Measurements from ENCODE around the gene EVPL.

DNA sequence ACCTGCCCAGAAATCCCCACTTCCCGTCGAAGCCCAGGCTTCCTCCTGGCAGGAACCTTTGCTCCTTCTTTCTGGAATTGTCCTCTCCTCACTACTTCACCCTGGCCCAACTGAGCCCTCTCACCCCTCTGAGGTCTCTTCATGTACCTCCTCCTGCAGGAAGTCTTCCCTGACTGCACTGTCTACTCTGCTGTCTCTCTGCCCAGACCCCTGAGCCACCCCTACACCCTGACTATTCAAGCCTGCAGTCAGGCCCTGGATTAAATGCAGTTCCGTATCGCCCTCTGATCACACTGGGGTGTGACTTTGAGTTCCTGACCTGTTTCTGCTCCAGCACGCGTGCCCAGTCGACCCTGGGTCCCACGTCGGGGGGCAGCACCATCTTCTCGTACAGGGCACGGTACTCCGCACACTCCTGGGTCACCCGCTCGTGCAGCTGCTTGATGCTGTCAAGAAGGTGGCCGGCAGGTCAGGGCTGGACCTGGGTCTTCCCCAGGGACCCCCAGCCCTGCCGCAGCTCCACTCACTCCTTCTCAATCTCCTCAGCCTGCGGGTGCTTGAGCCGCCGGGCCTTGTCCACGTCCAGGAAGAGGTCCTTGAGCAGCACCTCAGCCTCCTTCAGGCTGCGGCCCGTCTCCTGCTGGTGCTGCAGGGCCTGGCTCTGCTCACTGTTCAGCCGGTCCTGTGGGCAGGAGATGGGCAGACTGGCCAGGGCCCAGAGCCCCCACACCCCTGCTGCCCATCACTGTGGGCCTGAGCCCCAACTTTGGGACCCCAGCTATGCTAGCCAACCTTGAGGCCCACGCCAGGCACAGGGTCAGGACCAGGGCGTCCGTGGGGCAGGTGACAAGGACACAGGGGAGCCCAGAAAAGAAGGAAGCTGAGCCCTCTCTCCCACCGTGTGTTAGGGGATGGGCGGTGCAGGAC, 3.9 kb downstream of the EVPL start:
- no peak for TF ChIP-seq POLR2A (IDR thresholded peaks at IDR 0.05)
- TF ChIP-seq, protein P1, sequence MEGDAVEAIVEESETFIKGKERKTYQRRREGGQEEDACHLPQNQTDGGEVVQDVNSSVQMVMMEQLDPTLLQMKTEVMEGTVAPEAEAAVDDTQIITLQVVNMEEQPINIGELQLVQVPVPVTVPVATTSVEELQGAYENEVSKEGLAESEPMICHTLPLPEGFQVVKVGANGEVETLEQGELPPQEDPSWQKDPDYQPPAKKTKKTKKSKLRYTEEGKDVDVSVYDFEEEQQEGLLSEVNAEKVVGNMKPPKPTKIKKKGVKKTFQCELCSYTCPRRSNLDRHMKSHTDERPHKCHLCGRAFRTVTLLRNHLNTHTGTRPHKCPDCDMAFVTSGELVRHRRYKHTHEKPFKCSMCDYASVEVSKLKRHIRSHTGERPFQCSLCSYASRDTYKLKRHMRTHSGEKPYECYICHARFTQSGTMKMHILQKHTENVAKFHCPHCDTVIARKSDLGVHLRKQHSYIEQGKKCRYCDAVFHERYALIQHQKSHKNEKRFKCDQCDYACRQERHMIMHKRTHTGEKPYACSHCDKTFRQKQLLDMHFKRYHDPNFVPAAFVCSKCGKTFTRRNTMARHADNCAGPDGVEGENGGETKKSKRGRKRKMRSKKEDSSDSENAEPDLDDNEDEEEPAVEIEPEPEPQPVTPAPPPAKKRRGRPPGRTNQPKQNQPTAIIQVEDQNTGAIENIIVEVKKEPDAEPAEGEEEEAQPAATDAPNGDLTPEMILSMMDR (IDR thresholded peaks at IDR 0.05 in 4 of 5, conservative IDR thresholded peaks at IDR 0.05 in 1 of 5): no peak
